GM18519 (cell line): Measurements from ENCODE around the gene APEX1.

Source experiments
- ATAC-seq: cut with Tn5 transposase; IDR thresholded peaks from one replicate; pipeline ENCODE4 v1.9.1; 2021; ENCODE audit warnings: mild to moderate bottlenecking, moderate library complexity; ENCODE audit not compliant: unreplicated experiment, low FRiP score

Gene APEX1

GRCh38 chr14:20469890-20470602 is 15.0 kb downstream of the APEX1 start:
- peak; percentile 19 for ATAC-seq

- no peak for ATAC-seq
Observed at GRCh38 chr14:20470603-20470901, 15.5 kb downstream of the APEX1 start.

GRCh38 chr14:20472536-20473169 is 17.6 kb downstream of the APEX1 start:
- no peak for ATAC-seq

GRCh38 chr14:20476776-20477175 is 21.8 kb downstream of the APEX1 start:
- ATAC-seq: no peak

GRCh38 chr14:20477211-20477876 is 22.3 kb downstream of the APEX1 start:
- ATAC-seq: no peak

- no peak for ATAC-seq
Observed at GRCh38 chr14:20478894-20479293, 23.9 kb downstream of the APEX1 start.

- ATAC-seq: no peak
Observed at GRCh38 chr14:20482382-20482781, 27.4 kb downstream of the APEX1 start.

- no peak for ATAC-seq
Observed at GRCh38 chr14:20485900-20486299, 30.9 kb downstream of the APEX1 start.

GRCh38 chr14:20486684-20487395 is 31.8 kb downstream of the APEX1 start:
- ATAC-seq: no peak

- no peak for ATAC-seq
Observed at GRCh38 chr14:20487396-20487725, 32.3 kb downstream of the APEX1 start.

- no peak for ATAC-seq
Observed at GRCh38 chr14:20489093-20489994, 34.3 kb downstream of the APEX1 start.

- no peak for ATAC-seq
Observed at GRCh38 chr14:20490563-20490962, 35.5 kb downstream of the APEX1 start.

GRCh38 chr14:20492486-20492885 is 37.5 kb downstream of the APEX1 start:
- no peak for ATAC-seq

GRCh38 chr14:20493634-20494033 is 38.6 kb downstream of the APEX1 start:
- ATAC-seq: no peak

- ATAC-seq: no peak
Observed at GRCh38 chr14:20494935-20495766, 40.1 kb downstream of the APEX1 start.

GRCh38 chr14:20498622-20499021 is 43.6 kb downstream of the APEX1 start:
- ATAC-seq: no peak

- no peak for ATAC-seq
Observed at GRCh38 chr14:20499108-20499507, 44.1 kb downstream of the APEX1 start.

GRCh38 chr14:20499881-20500280 is 44.9 kb downstream of the APEX1 start:
- ATAC-seq: no peak

- ATAC-seq: no peak
Observed at GRCh38 chr14:20501346-20501745, 46.3 kb downstream of the APEX1 start.

- ATAC-seq: no peak
Observed at GRCh38 chr14:20503898-20504297, 48.9 kb downstream of the APEX1 start.
